ENCODE measurements around the gene CA5A. TPM values are rescaled to one million over a fixed set of nuclear protein-coding genes. Genes with fewer than 3 reads are reported as not detected.
A peak's percentile ranks its signal among the peaks of the same experiment; 100 is the strongest.
"Not testable (repeated sequence)": the region's sequence is repeated elsewhere in the genome, so short reads cannot be mapped to it uniquely, and the experiment has no call there.

The CA5A gene
- total RNA-seq, 3 donors from 2014 or later (not counting 1 experiment from before 2014, with no cell fraction given) = not detected

DNA sequence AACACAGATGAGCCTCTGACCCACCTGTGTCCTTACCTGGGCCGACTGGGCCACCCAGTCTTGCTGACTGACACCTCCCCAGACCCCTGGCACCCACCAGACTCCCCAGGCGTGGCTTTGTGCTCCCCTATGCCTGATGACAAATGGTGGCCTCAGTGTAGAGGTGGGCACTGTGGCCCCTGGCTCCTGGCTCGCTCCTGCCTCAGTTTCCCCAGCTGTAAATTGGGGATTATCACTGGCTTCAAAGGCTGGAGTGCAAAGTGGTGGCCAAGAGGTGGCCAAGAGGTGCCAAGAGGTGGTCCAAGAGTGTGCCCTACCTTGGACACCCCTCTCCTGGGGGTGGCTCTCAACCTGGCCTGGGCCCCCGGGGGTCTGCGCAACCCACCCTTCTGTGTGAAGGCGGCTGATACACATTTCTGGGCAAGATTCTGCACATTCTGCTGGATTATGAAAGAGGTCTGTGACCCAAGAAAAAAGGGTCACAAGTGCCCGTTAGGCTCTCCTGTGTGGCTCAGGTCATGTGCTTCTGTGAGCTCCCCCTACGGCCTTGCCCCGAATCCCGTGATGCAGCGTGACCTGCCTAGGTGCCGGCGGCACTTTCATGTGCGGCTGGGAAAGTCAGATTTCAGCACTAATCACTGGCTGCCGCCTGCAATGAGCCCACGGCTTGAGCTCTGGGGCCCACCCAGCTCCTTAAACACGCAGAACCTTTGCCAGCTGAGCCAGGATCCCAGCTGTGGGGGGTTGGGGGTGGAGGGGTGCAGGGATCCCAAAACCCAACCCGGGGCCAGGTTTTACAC is 74.8 kb downstream of the CA5A start:
- H3K4me1 ChIP-seq (ENCODE audit: control insufficient read depth, insufficient read depth, low read length) = peaks cover 36% of the 10 kb centered on the region
- WGBS (ENCODE audit: insufficient coverage) = 94% methylated on average over 18 of the region's 18 CpGs
- not testable (repeated sequence) for DNase-seq; H3K27ac Mint-ChIP-seq; ATAC-seq; H3K9me3 Mint-ChIP-seq; H3K27me3 Mint-ChIP-seq (ENCODE audit: low read depth in 2 of 2); H3K27me3 ChIP-seq (ENCODE audit: control insufficient read depth, insufficient read depth, low read length); H3K4me1 Mint-ChIP-seq; H3K27ac ChIP-seq (ENCODE audit: low read length); H3K9me3 ChIP-seq (ENCODE audit: control insufficient read depth, insufficient read depth, low read length); H3K4me3 ChIP-seq (ENCODE audit: low read length); H3K36me3 Mint-ChIP-seq; H3K36me3 ChIP-seq (ENCODE audit: control insufficient read depth, insufficient read depth, low read length); H3K4me3 Mint-ChIP-seq
- intact Hi-C loops (cut with micrococcal nuclease) = loop anchor here (5.0 kb wide), 1 partner anchor 41 kb away; no protein-coding TSS in a partner anchor

GRCh38 chr16:87860553-87861299 is 75.6 kb downstream of the CA5A start:
- ATAC-seq = no peak

DNA sequence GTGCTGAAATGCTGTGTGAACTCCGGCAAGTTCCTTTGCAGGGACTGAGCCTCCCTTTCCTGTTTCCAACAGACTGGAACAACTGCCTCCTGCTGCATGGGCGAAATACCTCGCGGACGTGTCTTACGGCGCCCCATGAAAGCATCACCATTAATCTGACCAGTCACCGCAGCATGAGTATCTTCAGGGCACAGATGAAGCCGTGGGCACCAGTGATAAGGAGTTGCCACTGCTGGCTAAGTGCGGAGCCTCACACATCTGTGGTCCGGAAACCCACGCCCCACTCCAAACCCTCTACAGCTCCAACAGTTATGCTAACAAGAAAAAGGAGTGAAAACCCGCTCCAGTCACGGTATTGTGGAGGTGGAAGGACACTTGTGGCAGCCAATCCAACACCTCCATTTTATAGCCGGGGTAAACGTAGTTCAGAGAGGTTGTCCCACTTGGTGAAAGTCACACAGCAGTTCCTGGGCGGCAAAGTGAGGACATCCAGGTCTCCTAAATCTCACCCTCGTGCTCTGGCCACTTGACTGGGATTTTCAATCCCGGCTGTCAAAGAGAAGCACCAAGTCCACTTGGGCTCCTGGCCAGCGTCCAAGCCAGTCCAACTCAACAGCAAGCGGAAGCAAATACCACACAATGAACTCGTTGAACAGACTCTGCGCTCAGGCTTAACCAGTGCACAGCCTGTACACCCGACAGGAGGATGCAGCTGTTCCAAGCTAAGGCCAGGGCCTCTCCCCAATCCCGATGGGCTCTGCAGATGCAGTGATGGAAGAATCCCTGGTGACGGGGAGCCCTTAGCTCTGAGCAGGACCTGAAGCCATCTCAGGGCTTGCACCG is 78.0 kb downstream of the CA5A start:
- not testable (repeated sequence) for H3K4me3 ChIP-seq (ENCODE audit: low read length); ATAC-seq; H3K9me3 Mint-ChIP-seq; H3K36me3 ChIP-seq (ENCODE audit: control insufficient read depth, insufficient read depth, low read length); H3K27me3 ChIP-seq (ENCODE audit: control insufficient read depth, insufficient read depth, low read length); H3K9me3 ChIP-seq (ENCODE audit: control insufficient read depth, insufficient read depth, low read length); H3K27me3 Mint-ChIP-seq (ENCODE audit: low read depth in 2 of 2); H3K36me3 Mint-ChIP-seq
- Mint-ChIP-seq H3K4me1 (peaks cover 9 to 30% of the 10 kb centered on the region in 2 donors), H3K4me3 (peak overlapping the region; percentile 13), H3K27ac (peak overlapping the region in 1 of 2 donors; percentile 94)
- intact Hi-C loops (cut with micrococcal nuclease) = loop anchor here (10.0 kb wide), 1 partner anchor 364 kb away; the partner anchor contains the start of gene ZCCHC14
- Histone ChIP-seq H3K4me1 (ENCODE audit: control insufficient read depth, insufficient read depth, low read length) (peaks cover 53% of the 10 kb centered on the region), H3K27ac (ENCODE audit: low read length) (peak overlapping the region; percentile 40)
- DNase-seq = peak in 1 of 2 donors; percentile 20
- 91% methylated on average over 25 of the region's 27 CpGs for WGBS (ENCODE audit: insufficient coverage)

More at GRCh38 chr16:87860553-87861299, 75.6 kb downstream of the CA5A start:
- no peak for TF ChIP-seq CTCF (IDR thresholded peaks at IDR 0.05)
- H3K27me3 Mint-ChIP-seq (ENCODE audit: low read depth in 2 of 2) = no peaks in the 10 kb centered on the region
- H3K27me3 ChIP-seq (ENCODE audit: control insufficient read depth, insufficient read depth, low read length) = no peaks in the 10 kb centered on the region
- no peaks in the 10 kb centered on the region for H3K36me3 ChIP-seq (ENCODE audit: control insufficient read depth, insufficient read depth, low read length)
- no peak for DNase-seq
- H3K9me3 Mint-ChIP-seq = no peaks in the 10 kb centered on the region
- H3K27ac Mint-ChIP-seq = peak overlapping the region; percentile 29 to 63
- WGBS (ENCODE audit: insufficient coverage) = 73% methylated on average over 26 of the region's 26 CpGs
- no peak overlapping the region for H3K27ac ChIP-seq (ENCODE audit: low read length)
- peaks cover 40% of the 10 kb centered on the region for H3K4me1 ChIP-seq (ENCODE audit: control insufficient read depth, insufficient read depth, low read length)
- peaks cover 7 to 13% of the 10 kb centered on the region in 2 donors for H3K4me1 Mint-ChIP-seq
- H3K36me3 Mint-ChIP-seq = no peaks in the 10 kb centered on the region
- H3K4me3 ChIP-seq (ENCODE audit: low read length) = no peak overlapping the region
- H3K4me3 Mint-ChIP-seq = peak overlapping the region; percentile 17
- H3K9me3 ChIP-seq (ENCODE audit: control insufficient read depth, insufficient read depth, low read length) = no peaks in the 10 kb centered on the region
- intact Hi-C loops (cut with micrococcal nuclease) = loop anchor here (5.0 kb wide), 1 partner anchor 42 kb away; no protein-coding TSS in a partner anchor

DNA sequence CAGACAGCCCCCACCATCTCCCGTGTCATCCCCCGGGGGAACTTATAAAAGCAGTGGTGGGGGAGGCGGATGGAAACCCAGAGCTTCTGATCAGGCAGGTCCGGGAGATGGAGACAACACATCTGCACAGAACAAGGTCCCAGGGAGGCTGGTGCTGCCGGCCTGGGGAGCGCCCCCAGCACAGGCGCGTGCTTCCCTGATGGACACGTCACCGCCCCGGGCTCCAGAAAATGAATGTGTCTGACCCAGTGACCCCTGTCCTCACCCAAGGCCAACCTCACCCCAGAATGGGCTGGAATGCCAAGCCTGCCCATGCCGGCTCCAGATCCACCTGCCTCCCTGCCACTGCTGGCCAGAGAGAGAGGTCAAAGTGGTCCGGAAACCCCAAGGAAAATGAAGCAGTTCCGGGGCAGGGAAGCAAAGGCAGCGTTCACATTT is 79.5 kb downstream of the CA5A start:
- Histone ChIP-seq H3K27ac (ENCODE audit: low read length) (peak overlapping the region; percentile 90), H3K4me1 (ENCODE audit: control insufficient read depth, insufficient read depth, low read length) (peaks cover 60% of the 10 kb centered on the region), H3K36me3 (ENCODE audit: control insufficient read depth, insufficient read depth, low read length) (no peaks in the 10 kb centered on the region), H3K9me3 (ENCODE audit: control insufficient read depth, insufficient read depth, low read length) (no peaks in the 10 kb centered on the region), H3K4me3 (ENCODE audit: low read length) (peak overlapping the region; percentile 36), H3K27me3 (ENCODE audit: control insufficient read depth, insufficient read depth, low read length) (no peaks in the 10 kb centered on the region)
- intact Hi-C loops (cut with micrococcal nuclease) = loop anchor here (10.0 kb wide), 1 partner anchor 362 kb away; the partner anchor contains the start of gene ZCCHC14
- Mint-ChIP-seq H3K4me3 (peak overlapping the region; percentile 81), H3K36me3 (no peaks in the 10 kb centered on the region), H3K27me3 (ENCODE audit: low read depth in 2 of 2) (no peaks in the 10 kb centered on the region), H3K4me1 (peaks cover 16 to 38% of the 10 kb centered on the region in 2 donors), H3K27ac (peak overlapping the region; percentile 86 to 94), H3K9me3 (no peaks in the 10 kb centered on the region)
- DNase-seq = no peak
- WGBS (ENCODE audit: insufficient coverage) = 88% methylated on average over 15 of the region's 15 CpGs
- ATAC-seq = no peak
- no peak for TF ChIP-seq CTCF (IDR thresholded peaks at IDR 0.05)
